ENCODE results near the gene CYFIP2. TPM values are rescaled to one million over a fixed set of nuclear protein-coding genes. Genes with fewer than 3 reads are reported as not detected.

The CYFIP2 gene
- total RNA-seq, 1 experiment from 2014 or later = 45.1 TPM

DNA sequence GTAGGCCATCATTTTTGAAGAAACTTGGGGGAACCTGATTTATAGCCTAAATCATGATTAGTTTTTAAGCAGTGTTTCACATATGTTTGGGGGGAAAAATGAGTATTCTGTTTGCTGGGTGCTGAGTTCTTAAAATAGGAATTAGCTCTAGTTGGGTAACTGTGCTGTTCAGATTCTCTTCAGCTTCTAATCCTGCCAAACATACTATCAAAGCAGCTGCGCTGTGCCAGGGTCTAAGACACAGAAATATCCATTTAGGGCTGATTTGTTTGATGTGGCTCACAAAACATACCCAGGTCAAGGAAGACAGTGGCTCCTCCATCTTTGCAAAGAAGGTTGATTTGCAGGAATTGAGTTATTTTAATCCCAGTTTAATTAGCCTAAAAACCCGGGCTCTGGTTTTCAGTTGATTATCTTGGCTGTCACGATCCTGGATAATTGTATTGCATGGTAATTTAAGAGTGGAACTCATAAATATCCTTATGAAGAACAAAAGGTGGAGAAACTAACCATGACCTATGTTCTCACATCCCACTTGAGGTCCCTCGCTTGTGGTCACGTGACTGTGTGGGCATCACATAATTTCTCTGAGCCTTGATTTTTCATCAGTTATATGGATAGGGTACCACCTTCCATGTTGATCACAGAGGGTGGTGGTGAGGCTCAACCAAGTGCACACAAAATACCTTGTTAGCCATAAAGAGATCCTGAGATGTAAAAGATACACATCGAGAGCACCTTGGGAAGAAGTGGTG lies 18.7 kb downstream of the CYFIP2 start:
- TF ChIP-seq POLR2AphosphoS5 (IDR thresholded peaks at IDR 0.05; ENCODE audit: low read depth, low read length) = no peak
- TF ChIP-seq, protein P1, sequence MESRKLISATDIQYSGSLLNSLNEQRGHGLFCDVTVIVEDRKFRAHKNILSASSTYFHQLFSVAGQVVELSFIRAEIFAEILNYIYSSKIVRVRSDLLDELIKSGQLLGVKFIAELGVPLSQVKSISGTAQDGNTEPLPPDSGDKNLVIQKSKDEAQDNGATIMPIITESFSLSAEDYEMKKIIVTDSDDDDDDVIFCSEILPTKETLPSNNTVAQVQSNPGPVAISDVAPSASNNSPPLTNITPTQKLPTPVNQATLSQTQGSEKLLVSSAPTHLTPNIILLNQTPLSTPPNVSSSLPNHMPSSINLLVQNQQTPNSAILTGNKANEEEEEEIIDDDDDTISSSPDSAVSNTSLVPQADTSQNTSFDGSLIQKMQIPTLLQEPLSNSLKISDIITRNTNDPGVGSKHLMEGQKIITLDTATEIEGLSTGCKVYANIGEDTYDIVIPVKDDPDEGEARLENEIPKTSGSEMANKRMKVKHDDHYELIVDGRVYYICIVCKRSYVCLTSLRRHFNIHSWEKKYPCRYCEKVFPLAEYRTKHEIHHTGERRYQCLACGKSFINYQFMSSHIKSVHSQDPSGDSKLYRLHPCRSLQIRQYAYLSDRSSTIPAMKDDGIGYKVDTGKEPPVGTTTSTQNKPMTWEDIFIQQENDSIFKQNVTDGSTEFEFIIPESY (IDR thresholded peaks at IDR 0.05; ENCODE audit: extremely low read depth, insufficient replicate concordance, low read length) = no peak
- no peak for TF ChIP-seq JUND (IDR thresholded peaks at IDR 0.05)
- TF ChIP-seq SRF (IDR thresholded peaks at IDR 0.05; ENCODE audit: low read depth) = no peak
- no peak for TF ChIP-seq CEBPB (IDR thresholded peaks at IDR 0.05; ENCODE audit: low read depth)
- no peak for TF ChIP-seq CBX3 (IDR thresholded peaks at IDR 0.05; ENCODE audit: low read depth)
- TF ChIP-seq, protein P2, sequence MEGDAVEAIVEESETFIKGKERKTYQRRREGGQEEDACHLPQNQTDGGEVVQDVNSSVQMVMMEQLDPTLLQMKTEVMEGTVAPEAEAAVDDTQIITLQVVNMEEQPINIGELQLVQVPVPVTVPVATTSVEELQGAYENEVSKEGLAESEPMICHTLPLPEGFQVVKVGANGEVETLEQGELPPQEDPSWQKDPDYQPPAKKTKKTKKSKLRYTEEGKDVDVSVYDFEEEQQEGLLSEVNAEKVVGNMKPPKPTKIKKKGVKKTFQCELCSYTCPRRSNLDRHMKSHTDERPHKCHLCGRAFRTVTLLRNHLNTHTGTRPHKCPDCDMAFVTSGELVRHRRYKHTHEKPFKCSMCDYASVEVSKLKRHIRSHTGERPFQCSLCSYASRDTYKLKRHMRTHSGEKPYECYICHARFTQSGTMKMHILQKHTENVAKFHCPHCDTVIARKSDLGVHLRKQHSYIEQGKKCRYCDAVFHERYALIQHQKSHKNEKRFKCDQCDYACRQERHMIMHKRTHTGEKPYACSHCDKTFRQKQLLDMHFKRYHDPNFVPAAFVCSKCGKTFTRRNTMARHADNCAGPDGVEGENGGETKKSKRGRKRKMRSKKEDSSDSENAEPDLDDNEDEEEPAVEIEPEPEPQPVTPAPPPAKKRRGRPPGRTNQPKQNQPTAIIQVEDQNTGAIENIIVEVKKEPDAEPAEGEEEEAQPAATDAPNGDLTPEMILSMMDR (IDR thresholded peaks at IDR 0.05 in 2 of 3, conservative IDR thresholded peaks at IDR 0.05 in 1 of 3; ENCODE audit: borderline replicate concordance in 1 of 3, insufficient read depth in 1 of 3, low read depth in 2 of 3, low read length in 2 of 3) = no peak
- TF ChIP-seq RAD21 (IDR thresholded peaks at IDR 0.05; ENCODE audit: low read depth) = no peak
- TF ChIP-seq SIN3A (IDR thresholded peaks at IDR 0.05; ENCODE audit: low read depth) = no peak
- TF ChIP-seq, protein P3, sequence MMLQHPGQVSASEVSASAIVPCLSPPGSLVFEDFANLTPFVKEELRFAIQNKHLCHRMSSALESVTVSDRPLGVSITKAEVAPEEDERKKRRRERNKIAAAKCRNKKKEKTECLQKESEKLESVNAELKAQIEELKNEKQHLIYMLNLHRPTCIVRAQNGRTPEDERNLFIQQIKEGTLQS (IDR thresholded peaks at IDR 0.05) = no peak
- TF ChIP-seq ELF1 (IDR thresholded peaks at IDR 0.05; ENCODE audit: borderline replicate concordance, low read depth) = no peak
- TF ChIP-seq ZNF274 (IDR thresholded peaks at IDR 0.05; ENCODE audit: low read depth, low read length) = no peak
- no peak for TF ChIP-seq EZH2 (IDR thresholded peaks at IDR 0.05)
- no peaks in the 10 kb centered on the region for H3K9me2 ChIP-seq (ENCODE audit: insufficient read depth)
- no TSS peak for BruUV-seq (replicated peaks)
- H3K4me2 ChIP-seq (ENCODE audit: low read length) = no peak overlapping the region
- H3K36me3 ChIP-seq (ENCODE audit: control insufficient read depth in 1 of 2, insufficient read depth in 2 of 2, low read length in 2 of 2) = 0 out of 4 replicates have a peak, but pooled peaks cover 0 to 5% of the 10 kb centered on the region in 2 experiments
- H3K27me3 ChIP-seq (ENCODE audit: insufficient read depth, low read length) = no peaks in the 10 kb centered on the region
- H3K9ac ChIP-seq (ENCODE audit: low read length) = no peak overlapping the region
- no peak for DNase-seq (ENCODE audit: low read depth, low spot score)
- H3K27ac ChIP-seq (ENCODE audit: low read depth, low read length) = no peak overlapping the region
- no peak overlapping the region for H2AFZ ChIP-seq (ENCODE audit: low read depth, low read length, poor library complexity, severe bottlenecking)
- no peaks in the 10 kb centered on the region for H3K9me3 ChIP-seq (ENCODE audit: control insufficient read depth in 1 of 2, insufficient read depth in 1 of 2, low read depth in 1 of 2, low read length in 2 of 2)
- POLR2A ChIA-PET = no interaction called here
- RAD21 ChIA-PET (ENCODE audit: low non-redundant PET in 1 of 2, low total read pairs in 2 of 2, uncharacterized antibody in 2 of 2, unreplicated experiment in 2 of 2) = no interaction called here
- H3K4me1 ChIP-seq (ENCODE audit: control insufficient read depth in 1 of 2, insufficient read depth in 2 of 2, low read length in 2 of 2) = no peaks in the 10 kb centered on the region
- intact Hi-C loops (cut with micrococcal nuclease) = no loop called here
- CTCF ChIA-PET = no interaction called here
- ATAC-seq = no peak
- H3K79me2 ChIP-seq (ENCODE audit: insufficient read depth, low read length) = no peaks in the 10 kb centered on the region
- H3K4me3 ChIP-seq (replicated peaks in 1 of 2; ENCODE audit: low read depth in 1 of 2, low read length in 2 of 2) = no peak overlapping the region
- no peaks in the 10 kb centered on the region for H4K20me1 ChIP-seq (ENCODE audit: insufficient read depth)

Data from HCT116 (cell line).